HepG2 (cell line): Measurements from ENCODE around the gene TMEM218. TPM values are rescaled to one million over a fixed set of nuclear protein-coding genes. Genes with fewer than 3 reads are reported as not detected.

Experiments used
- FOXK1 ChIP-seq: sonication (generic); formaldehyde crosslinking; IDR thresholded peaks from 2 replicates; pipeline ENCODE4 v1.4.0; 2020; ENCODE audit warnings: low read depth, missing genetic modification reagents, borderline replicate concordance
- KAT7 ChIP-seq: IDR thresholded peaks from 2 replicates; pipeline ENCODE4 v1.6.1; 2018; ENCODE audit warnings: borderline replicate concordance, missing compliant biosample characterization
- KMT2B ChIP-seq: IDR thresholded peaks from 2 replicates; pipeline ENCODE4 v1.6.1; 2016; ENCODE audit warnings: missing genetic modification reagents, missing compliant biosample characterization
- MAFK ChIP-seq, 2 experiments: IDR thresholded peaks in 1 of 2; conservative IDR thresholded peaks in 1 of 2; 2 replicates each; pipeline ENCODE4 v1.6.1; 2011; ENCODE audit warnings: improper control_type of control experiment in 2 of 2, low read length in 2 of 2
- MEF2D ChIP-seq: sonication (generic); formaldehyde crosslinking; IDR thresholded peaks from 2 replicates; pipeline ENCODE4 v1.5.1; 2020; ENCODE audit warnings: mild to moderate bottlenecking, missing genetic modification reagents
- NFE2 ChIP-seq: sonication (generic); formaldehyde crosslinking; IDR thresholded peaks from 2 replicates; pipeline ENCODE4 v1.4.0; 2020; ENCODE audit warnings: missing genetic modification reagents
- NR2C2 ChIP-seq: sonication (generic); formaldehyde crosslinking; IDR thresholded peaks from 2 replicates; pipeline ENCODE4 v1.4.0; 2020; ENCODE audit warnings: missing genetic modification reagents, mild to moderate bottlenecking, moderate library complexity, borderline replicate concordance
- PAF1 ChIP-seq: IDR thresholded peaks from 2 replicates; pipeline ENCODE4 v1.6.1; 2016; ENCODE audit warnings: missing genetic modification reagents, missing compliant biosample characterization
- RFX3 ChIP-seq: IDR thresholded peaks from 2 replicates; pipeline ENCODE4 v1.6.1; 2016; ENCODE audit warnings: missing biosample characterization, missing genetic modification reagents
- SNAI1 ChIP-seq: sonication (generic); formaldehyde crosslinking; IDR thresholded peaks from 2 replicates; pipeline ENCODE4 v1.5.0; 2020; ENCODE audit warnings: mild to moderate bottlenecking, missing genetic modification reagents, borderline replicate concordance
- SP2 ChIP-seq: sonication (generic); formaldehyde crosslinking; IDR thresholded peaks from 2 replicates; pipeline ENCODE4 v1.5.1; 2020; ENCODE audit warnings: mild to moderate bottlenecking, missing genetic modification reagents
- SP4 ChIP-seq: sonication (generic); formaldehyde crosslinking; IDR thresholded peaks from 2 replicates; pipeline ENCODE4 v1.8.1; 2023; ENCODE audit warnings: mild to moderate bottlenecking, missing genetic modification reagents
- XRCC5 ChIP-seq: fragments of 200-400 bp; formaldehyde crosslinking; optimal IDR thresholded peaks from 2 replicates; pipeline ENCODE3; 2017; ENCODE audit warnings: mild to moderate bottlenecking, low read length
- ZBTB38 ChIP-seq: sonication (generic); formaldehyde crosslinking; IDR thresholded peaks from 2 replicates; pipeline ENCODE4 v1.5.1; 2020; ENCODE audit warnings: mild to moderate bottlenecking, missing genetic modification reagents
- ZFP37 ChIP-seq: sonication (generic); formaldehyde crosslinking; IDR thresholded peaks from 2 replicates; pipeline ENCODE4 v1.4.0; 2020; ENCODE audit warnings: missing genetic modification reagents, borderline replicate concordance
- ZFX ChIP-seq: sonication (generic); formaldehyde crosslinking; IDR thresholded peaks from 2 replicates; pipeline ENCODE4 v1.4.0; 2020; ENCODE audit warnings: mild to moderate bottlenecking, low read depth, missing genetic modification reagents, moderate library complexity
- ZNF136 ChIP-seq: sonication (generic); formaldehyde crosslinking; IDR thresholded peaks from 2 replicates; pipeline ENCODE4 v1.8.1; 2022; ENCODE audit warnings: low read depth, mild to moderate bottlenecking, moderate library complexity, missing genetic modification reagents
- ZNF274 ChIP-seq: sonication (generic); formaldehyde crosslinking; IDR thresholded peaks from 2 replicates; pipeline ENCODE4 v1.5.1; 2020; ENCODE audit warnings: mild to moderate bottlenecking, missing genetic modification reagents
- ZNF530 ChIP-seq: sonication (generic); formaldehyde crosslinking; IDR thresholded peaks from 2 replicates; pipeline ENCODE4 v1.5.0; 2020; ENCODE audit warnings: low read depth, mild to moderate bottlenecking, missing genetic modification reagents
- ZNF644 ChIP-seq: IDR thresholded peaks from 2 replicates; pipeline ENCODE4 v1.6.1; 2016; ENCODE audit warnings: low read depth
- polyA plus RNA-seq, 8 experiments: library from polyadenylated mRNA; depleted of rRNA in 3 of 8; stranded (reverse) in 7 of 8; unstranded in 1 of 8; fragments of >200 nt; fragmentation: Illumina TruSeq in 4 of 8; extraction: Trizol in 4 of 8; gene quantifications; 2 replicates each; pipeline versions ENCODE4 v1.2.1 to v1.2.3, GENCODE V29; 2011 to 2016; ENCODE audit warnings: low read depth in 4 of 8, missing spikeins in 1 of 8, mixed read lengths in 1 of 8; ENCODE audit not compliant: insufficient read depth in 1 of 8
- total RNA-seq, 5 experiments: library from RNA; depleted of rRNA; stranded (reverse); fragments of >200 nt; fragmentation: Illumina TruSeq; extraction: Trizol; gene quantifications; 2 replicates each; pipeline ENCODE4 v1.2.3, GENCODE V29; 2016; ENCODE audit warnings: low read depth in 1 of 5
- TF ChIP-seq, protein P1 (sequence below): IDR thresholded peaks from 2 replicates; pipeline ENCODE4 v1.6.1; 2018; ENCODE audit warnings: missing genetic modification reagents, mild to moderate bottlenecking, missing compliant biosample characterization
- TF ChIP-seq, protein P2 (sequence below): conservative IDR thresholded peaks from 2 replicates; pipeline ENCODE4 v1.6.1; 2018; ENCODE audit warnings: missing genetic modification reagents
- TF ChIP-seq, protein P3 (sequence below): sonication (generic); formaldehyde crosslinking; IDR thresholded peaks from 2 replicates; pipeline ENCODE4 v1.8.0; 2022; ENCODE audit warnings: missing genetic modification reagents, mild to moderate bottlenecking, borderline replicate concordance
- TF ChIP-seq, protein P4 (sequence below): sonication (generic); formaldehyde crosslinking; IDR thresholded peaks from 2 replicates; pipeline ENCODE4 v1.4.0; 2020; ENCODE audit warnings: missing genetic modification reagents

Gene TMEM218
- total and polyA plus RNA-seq, 2 of the 13 experiments (the other 11 are each of a cell fraction or from before 2014, with no cell fraction given) = 11.8 to 14.0 TPM

DNA sequence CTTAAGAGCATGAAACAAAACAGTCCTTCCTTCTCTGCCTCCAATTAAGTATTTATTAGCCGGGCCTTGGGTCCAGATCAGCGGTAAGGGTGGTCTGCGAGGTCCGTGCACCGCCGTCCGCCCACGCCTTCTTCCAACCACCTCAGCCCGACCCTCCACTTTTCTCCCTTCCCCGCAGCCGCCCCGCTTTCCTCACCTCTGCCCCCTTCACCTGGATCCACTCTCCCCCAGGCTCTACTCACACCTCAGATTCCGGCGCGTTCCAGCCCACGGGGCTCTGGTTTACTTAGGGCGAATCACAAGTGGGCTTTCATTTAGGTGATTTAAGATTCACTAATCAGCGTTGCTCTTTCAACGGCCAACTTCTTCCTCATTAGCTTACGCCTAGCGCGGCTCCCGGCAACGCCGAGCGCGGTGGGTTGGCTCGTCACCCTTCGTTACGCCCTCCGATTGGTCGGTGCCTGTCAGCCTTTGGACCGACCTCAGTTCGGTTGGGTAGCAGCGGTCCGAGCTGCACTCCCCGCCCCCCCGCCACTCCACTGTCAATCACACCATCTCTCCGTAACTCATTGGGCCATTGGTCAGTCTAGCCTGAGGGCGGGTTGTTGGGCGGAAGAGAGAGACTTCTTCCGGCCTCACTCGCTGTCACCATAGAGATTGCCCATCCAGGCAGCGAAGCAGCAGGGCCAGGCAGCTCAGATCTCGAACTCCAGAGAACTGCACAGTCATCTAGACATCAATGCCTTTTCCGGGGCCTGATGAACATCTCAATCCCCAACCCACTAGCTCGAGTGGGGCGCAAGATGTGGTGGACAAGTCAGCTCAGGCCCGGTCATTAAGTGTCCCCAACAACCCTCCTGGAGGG lies at the start of gene TMEM218 (continued):
- TF ChIP-seq MAFK (conservative IDR thresholded peaks at IDR 0.05 in 1 of 2, IDR thresholded peaks at IDR 0.05 in 1 of 2; ENCODE audit: low read length in 2 of 2) (peak in 1 of 2 experiments; percentile 19; a peak in 1 of 4 replicates), KAT7 (peak; percentile 59; the same call in 1 of the 2 replicates), SP4 (peak; percentile 81), ZFP37 (CRISPR knock-in tag) (no peak), ZNF644 (CRISPR knock-in tag) (peak; percentile 16; the same call in 1 of the 2 replicates), ZFX (CRISPR knock-in tag) (peak; percentile 76), MEF2D (CRISPR knock-in tag) (0 out of 2 replicates have a peak, but pooled peaks have one; percentile 24), ZNF530 (no peak), NR2C2 (CRISPR knock-in tag) (peak; percentile 94), ZNF274 (CRISPR knock-in tag) (peak; percentile 63; the same call in 1 of the 2 replicates), RFX3 (peak; percentile 57; the same call in 1 of the 2 replicates), PAF1 (no peak), FOXK1 (CRISPR knock-in tag) (peak; percentile 19; the same call in 1 of the 2 replicates), SNAI1 (CRISPR knock-in tag) (0 out of 2 replicates have a peak, but pooled peaks have one; percentile 47), KMT2B (peak; percentile 55; the same call in 1 of the 2 replicates), ZBTB38 (CRISPR knock-in tag) (peak; percentile 43; the same call in 1 of the 2 replicates), ZNF136 (CRISPR knock-in tag) (peak; percentile 79; the same call in 1 of the 2 replicates), XRCC5 (peak; percentile 47), NFE2 (CRISPR knock-in tag) (0 out of 2 replicates have a peak, but pooled peaks have one; percentile 28), SP2 (CRISPR knock-in tag) (peak; percentile 96)
- TF ChIP-seq, protein P1, sequence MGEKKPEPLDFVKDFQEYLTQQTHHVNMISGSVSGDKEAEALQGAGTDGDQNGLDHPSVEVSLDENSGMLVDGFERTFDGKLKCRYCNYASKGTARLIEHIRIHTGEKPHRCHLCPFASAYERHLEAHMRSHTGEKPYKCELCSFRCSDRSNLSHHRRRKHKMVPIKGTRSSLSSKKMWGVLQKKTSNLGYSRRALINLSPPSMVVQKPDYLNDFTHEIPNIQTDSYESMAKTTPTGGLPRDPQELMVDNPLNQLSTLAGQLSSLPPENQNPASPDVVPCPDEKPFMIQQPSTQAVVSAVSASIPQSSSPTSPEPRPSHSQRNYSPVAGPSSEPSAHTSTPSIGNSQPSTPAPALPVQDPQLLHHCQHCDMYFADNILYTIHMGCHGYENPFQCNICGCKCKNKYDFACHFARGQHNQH (CRISPR knock-in tag) = no peak; the same call in 1 of the 2 replicates
- TF ChIP-seq, protein P2, sequence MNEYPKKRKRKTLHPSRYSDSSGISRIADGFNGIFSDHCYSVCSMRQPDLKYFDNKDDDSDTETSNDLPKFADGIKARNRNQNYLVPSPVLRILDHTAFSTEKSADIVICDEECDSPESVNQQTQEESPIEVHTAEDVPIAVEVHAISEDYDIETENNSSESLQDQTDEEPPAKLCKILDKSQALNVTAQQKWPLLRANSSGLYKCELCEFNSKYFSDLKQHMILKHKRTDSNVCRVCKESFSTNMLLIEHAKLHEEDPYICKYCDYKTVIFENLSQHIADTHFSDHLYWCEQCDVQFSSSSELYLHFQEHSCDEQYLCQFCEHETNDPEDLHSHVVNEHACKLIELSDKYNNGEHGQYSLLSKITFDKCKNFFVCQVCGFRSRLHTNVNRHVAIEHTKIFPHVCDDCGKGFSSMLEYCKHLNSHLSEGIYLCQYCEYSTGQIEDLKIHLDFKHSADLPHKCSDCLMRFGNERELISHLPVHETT (CRISPR knock-in tag) = no peak
- TF ChIP-seq, protein P3, sequence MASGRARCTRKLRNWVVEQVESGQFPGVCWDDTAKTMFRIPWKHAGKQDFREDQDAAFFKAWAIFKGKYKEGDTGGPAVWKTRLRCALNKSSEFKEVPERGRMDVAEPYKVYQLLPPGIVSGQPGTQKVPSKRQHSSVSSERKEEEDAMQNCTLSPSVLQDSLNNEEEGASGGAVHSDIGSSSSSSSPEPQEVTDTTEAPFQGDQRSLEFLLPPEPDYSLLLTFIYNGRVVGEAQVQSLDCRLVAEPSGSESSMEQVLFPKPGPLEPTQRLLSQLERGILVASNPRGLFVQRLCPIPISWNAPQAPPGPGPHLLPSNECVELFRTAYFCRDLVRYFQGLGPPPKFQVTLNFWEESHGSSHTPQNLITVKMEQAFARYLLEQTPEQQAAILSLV (CRISPR knock-in tag) = 0 out of 2 replicates have a peak, but pooled peaks have one; percentile 62
- TF ChIP-seq, protein P4, sequence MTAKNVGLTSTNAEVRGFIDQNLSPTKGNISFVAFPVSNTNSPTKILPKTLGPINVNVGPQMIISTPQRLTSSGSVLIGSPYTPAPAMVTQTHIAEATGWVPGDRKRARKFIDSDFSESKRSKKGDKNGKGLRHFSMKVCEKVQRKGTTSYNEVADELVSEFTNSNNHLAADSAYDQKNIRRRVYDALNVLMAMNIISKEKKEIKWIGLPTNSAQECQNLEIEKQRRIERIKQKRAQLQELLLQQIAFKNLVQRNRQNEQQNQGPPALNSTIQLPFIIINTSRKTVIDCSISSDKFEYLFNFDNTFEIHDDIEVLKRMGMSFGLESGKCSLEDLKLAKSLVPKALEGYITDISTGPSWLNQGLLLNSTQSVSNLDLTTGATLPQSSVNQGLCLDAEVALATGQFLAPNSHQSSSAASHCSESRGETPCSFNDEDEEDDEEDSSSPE (CRISPR knock-in tag) = 0 out of 2 replicates have a peak, but pooled peaks have one; percentile 60
